Brain microvascular endothelial cell (primary cell): ENCODE measurements around the gene LRTM2.

ENCODE experiments used
- DNase-seq: peaks from one replicate; pipeline ENCODE4 v3.0.0-alpha.2; 2020
- H3K27ac ChIP-seq: fragments of 250-450 bp; sonication (Bioruptor Pico); 2 replicates; pipeline ENCODE4 v1.5.1; 2020; ENCODE audit warnings: mild to moderate bottlenecking, moderate library complexity
- H3K27me3 ChIP-seq: fragments of 250-450 bp; sonication (Bioruptor Pico); replicated peaks from 2 replicates; pipeline ENCODE4 v1.5.1; 2020; ENCODE audit warnings: mild to moderate bottlenecking
- H3K36me3 ChIP-seq: fragments of 250-450 bp; sonication (Bioruptor Pico); replicated peaks from 2 replicates; pipeline ENCODE4 v1.5.1; 2020; ENCODE audit warnings: mild to moderate bottlenecking
- H3K4me3 ChIP-seq: 2 replicates; pipeline ENCODE4 v1.5.1; 2011; ENCODE audit warnings: low read depth, mild to moderate bottlenecking, control low read depth, low read length, moderate library complexity
- in situ Hi-C: cut with HindIII; loops from 2 replicates; pipeline ENCODE4 v1.10.0; 2017; ENCODE audit warnings: low sequenced_read_pairs, low pct_ligation_motif_present
- TF ChIP-seq, protein P1 (sequence below): IDR thresholded peaks from 2 replicates; pipeline ENCODE4 v1.5.1; 2011; ENCODE audit warnings: low read depth, mild to moderate bottlenecking, moderate library complexity, low read length, control low read depth, inconsistent platforms; ENCODE audit errors: missing control alignments

Gene LRTM2

DNA sequence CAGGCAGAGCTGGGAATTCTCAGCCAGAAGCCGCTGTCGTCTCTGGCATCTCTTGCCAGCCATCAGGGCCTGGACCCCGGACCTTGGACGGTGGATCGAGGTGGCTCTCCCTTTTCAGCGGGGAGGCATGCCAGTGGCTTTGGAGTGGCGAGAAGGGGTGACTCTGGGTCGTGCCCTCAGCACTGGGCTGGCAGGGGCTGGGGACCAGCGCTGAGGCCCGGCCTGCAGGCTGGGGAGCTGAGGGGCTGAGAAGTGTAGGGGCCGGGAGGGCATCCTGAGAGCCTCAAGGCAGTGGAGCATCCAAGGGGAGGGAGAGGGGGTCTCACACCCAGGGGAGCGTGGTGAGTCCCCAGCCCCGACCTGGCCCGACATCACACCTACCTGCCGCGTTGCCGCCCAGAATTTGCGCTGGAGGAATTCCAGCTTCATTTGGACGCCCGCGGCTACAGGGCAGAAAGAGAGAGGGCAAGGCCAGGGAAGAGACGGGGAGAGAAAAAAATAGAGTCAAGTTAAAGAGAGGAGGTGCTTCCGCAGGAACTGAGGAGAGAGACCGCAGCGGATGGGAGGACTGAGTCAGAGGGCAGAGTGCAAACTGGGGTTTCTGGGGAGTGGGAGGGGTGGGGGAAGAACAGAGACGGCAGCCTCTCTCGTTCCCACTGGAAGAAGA lies 9.0 kb upstream of the LRTM2 start:
- H3K27ac ChIP-seq: peak overlapping the region; percentile 66
- peak; percentile 77 for DNase-seq
- TF ChIP-seq, protein P1, sequence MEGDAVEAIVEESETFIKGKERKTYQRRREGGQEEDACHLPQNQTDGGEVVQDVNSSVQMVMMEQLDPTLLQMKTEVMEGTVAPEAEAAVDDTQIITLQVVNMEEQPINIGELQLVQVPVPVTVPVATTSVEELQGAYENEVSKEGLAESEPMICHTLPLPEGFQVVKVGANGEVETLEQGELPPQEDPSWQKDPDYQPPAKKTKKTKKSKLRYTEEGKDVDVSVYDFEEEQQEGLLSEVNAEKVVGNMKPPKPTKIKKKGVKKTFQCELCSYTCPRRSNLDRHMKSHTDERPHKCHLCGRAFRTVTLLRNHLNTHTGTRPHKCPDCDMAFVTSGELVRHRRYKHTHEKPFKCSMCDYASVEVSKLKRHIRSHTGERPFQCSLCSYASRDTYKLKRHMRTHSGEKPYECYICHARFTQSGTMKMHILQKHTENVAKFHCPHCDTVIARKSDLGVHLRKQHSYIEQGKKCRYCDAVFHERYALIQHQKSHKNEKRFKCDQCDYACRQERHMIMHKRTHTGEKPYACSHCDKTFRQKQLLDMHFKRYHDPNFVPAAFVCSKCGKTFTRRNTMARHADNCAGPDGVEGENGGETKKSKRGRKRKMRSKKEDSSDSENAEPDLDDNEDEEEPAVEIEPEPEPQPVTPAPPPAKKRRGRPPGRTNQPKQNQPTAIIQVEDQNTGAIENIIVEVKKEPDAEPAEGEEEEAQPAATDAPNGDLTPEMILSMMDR: no peak
- in situ Hi-C loops: loop anchor here (25.0 kb wide), 1 partner anchor 126 kb away; no protein-coding TSS in a partner anchor
- H3K27me3 ChIP-seq: no peaks in the 10 kb centered on the region
- H3K36me3 ChIP-seq: no peaks in the 10 kb centered on the region
- H3K4me3 ChIP-seq: peak overlapping the region; percentile 20

DNA sequence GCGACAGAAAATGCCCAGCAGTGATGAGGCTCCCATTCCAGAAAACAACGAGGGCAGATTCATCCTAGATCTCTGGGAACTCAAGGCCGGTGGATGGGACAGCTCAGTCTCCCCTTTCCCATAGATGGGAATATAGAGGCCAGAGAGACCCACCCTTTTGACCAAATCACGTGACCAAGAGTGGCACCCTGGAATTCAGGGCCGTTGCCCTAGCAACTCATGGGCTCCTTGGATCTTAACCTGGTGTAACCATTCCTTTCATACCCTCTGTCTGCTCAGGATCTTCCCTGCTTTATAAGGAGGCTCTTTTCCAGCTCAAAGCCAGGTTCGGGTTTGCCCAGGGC lies 8.4 kb upstream of the LRTM2 start:
- no peak overlapping the region for H3K4me3 ChIP-seq

DNA sequence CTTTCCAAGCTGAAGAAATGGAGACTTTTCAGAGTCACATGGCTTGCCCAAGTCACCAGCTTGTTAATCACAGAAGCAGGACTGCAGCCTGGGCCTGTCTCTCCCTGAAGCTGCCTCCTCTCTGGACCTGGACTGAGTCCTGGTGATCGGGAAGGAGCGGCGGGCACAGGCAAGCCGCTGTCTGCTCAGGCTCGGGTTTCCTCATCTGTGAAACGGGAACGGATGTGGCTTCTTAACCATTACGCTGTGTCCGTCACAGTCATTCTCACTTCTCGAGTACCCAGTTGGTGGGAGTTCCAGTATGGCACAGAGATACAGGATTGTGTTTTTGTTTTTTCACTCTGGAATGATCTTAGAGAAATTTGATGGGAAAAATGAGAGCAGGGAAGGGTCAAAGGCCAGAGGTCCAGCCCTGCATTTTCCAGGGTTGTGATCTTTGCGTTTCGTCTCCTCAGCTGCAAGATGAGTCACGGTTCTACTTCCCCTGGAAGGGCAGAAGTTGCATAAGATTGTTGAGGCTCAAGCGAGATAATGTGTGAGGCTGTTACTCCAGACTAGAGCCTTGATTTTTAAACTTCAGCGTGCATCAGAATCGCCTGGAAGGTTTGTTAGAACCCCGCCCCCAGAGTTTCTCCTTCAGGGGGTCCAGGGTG lies 7.6 kb upstream of the LRTM2 start:
- DNase-seq: peak; percentile 55
- in situ Hi-C loops: loop anchor here (25.0 kb wide), 1 partner anchor 125 kb away; no protein-coding TSS in a partner anchor
- no peak overlapping the region for H3K4me3 ChIP-seq
- no peaks in the 10 kb centered on the region for H3K27me3 ChIP-seq
- peak overlapping the region; percentile 66 for H3K27ac ChIP-seq
- no peaks in the 10 kb centered on the region for H3K36me3 ChIP-seq
- TF ChIP-seq, protein P1: no peak

More for the DNA sequence above, 8.4 kb upstream of the LRTM2 start:
- no peaks in the 10 kb centered on the region for H3K36me3 ChIP-seq
- in situ Hi-C loops: loop anchor here (25.0 kb wide), 1 partner anchor 125 kb away; no protein-coding TSS in a partner anchor
- peak overlapping the region; percentile 66 for H3K27ac ChIP-seq
- TF ChIP-seq, protein P1: no peak
- H3K27me3 ChIP-seq: no peaks in the 10 kb centered on the region
- DNase-seq: no peak

DNA sequence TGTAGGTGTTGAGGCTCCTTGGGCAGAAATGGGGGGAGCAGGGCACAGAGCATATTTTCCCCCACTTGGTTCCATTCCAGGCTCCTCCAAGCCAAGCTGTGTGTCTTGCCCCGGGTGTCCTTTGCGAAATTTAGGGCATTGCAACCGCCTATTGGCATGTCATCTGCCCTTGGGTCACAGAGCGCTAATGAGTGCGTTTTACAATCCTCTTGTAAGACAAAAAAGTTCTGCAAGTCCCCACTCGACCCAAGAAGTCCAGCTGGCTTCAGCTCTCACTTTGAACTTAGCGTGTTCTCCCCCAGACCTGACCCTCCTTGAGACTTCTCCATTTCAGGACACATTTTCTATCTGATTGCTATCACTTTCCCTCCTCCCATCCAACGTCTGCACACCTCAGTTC lies 6.1 kb upstream of the LRTM2 start:
- H3K4me3 ChIP-seq: no peak overlapping the region
- no peak for DNase-seq
- no peak overlapping the region for H3K27ac ChIP-seq
- in situ Hi-C loops: loop anchor here (25.0 kb wide), 1 partner anchor 123 kb away; no protein-coding TSS in a partner anchor
- H3K36me3 ChIP-seq: no peaks in the 10 kb centered on the region
- TF ChIP-seq, protein P1: no peak
- peaks cover 3% of the 10 kb centered on the region for H3K27me3 ChIP-seq

DNA sequence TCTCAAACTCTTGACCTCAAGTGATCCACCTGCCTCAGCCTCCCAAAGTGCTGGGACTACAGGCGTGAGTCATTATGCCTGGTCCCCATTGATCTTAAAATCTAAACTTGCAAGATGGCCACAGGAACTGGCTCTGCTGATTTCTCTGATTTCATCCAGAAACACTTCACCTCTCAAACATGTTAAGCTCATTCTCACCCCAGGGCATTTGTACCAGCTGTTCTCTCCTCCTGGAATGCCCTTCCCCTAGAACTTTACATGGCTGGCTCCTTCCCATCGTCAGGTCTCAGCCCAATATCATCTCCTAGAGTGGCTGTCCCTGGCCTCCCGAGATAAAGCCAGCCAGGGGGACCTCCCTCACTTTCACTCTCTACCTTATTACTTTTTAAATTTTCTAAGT lies 5.3 kb upstream of the LRTM2 start:
- DNase-seq: no peak
- TF ChIP-seq, protein P1: no peak
- in situ Hi-C loops: loop anchor here (25.0 kb wide), 1 partner anchor 122 kb away; no protein-coding TSS in a partner anchor
- Histone ChIP-seq H3K27ac (no peak overlapping the region), H3K27me3 (peaks cover 12% of the 10 kb centered on the region), H3K36me3 (no peaks in the 10 kb centered on the region), H3K4me3 (no peak overlapping the region)
